ENCODE data around the gene LTBP1.

DNA sequence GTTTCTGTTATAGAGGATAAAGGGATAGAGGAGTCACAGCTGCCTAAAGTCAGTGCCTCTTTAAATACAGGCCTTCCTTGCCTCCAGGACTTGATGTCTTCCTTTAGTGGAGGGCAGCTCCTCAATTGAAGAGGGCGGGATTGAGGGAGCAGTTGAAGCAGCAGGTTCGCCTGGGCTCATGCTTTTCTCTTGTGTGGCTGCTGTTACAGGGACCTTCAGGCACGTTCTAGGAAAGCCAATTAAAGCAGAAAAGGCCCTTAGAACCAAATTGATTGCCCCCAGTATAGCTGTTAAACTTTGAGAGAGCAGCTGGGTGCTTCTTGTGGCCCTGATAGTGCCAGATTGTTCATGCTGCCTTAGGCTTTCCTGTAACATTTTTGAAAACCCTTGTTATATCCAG is 42.0 kb upstream of the LTBP1 start:
- TF ChIP-seq EZH2phosphoT487 (IDR thresholded peaks at IDR 0.05; ENCODE audit: borderline replicate concordance, low read depth, low read length): no peak
- TF ChIP-seq, protein P1, sequence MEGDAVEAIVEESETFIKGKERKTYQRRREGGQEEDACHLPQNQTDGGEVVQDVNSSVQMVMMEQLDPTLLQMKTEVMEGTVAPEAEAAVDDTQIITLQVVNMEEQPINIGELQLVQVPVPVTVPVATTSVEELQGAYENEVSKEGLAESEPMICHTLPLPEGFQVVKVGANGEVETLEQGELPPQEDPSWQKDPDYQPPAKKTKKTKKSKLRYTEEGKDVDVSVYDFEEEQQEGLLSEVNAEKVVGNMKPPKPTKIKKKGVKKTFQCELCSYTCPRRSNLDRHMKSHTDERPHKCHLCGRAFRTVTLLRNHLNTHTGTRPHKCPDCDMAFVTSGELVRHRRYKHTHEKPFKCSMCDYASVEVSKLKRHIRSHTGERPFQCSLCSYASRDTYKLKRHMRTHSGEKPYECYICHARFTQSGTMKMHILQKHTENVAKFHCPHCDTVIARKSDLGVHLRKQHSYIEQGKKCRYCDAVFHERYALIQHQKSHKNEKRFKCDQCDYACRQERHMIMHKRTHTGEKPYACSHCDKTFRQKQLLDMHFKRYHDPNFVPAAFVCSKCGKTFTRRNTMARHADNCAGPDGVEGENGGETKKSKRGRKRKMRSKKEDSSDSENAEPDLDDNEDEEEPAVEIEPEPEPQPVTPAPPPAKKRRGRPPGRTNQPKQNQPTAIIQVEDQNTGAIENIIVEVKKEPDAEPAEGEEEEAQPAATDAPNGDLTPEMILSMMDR (conservative IDR thresholded peaks at IDR 0.05; ENCODE audit: low read length): no peak
